Retinal pigment epithelial cell (primary cell): ENCODE results near the gene SPINT3.
"Not testable (repeated sequence)": the region's sequence is repeated elsewhere in the genome, so short reads cannot be mapped to it uniquely, and the experiment has no call there.

Experiments used
- DNase-seq: peaks from one replicate; pipeline ENCODE4 v3.0.0-alpha.2; 2010; ENCODE audit warnings: low read depth
- H3K4me3 ChIP-seq: 2 replicates; pipeline ENCODE4 v1.5.1; 2011; ENCODE audit warnings: mild to moderate bottlenecking, low read length, control low read depth, moderate library complexity
- CTCF ChIP-seq: conservative IDR thresholded peaks from 2 replicates; pipeline ENCODE4 v1.5.1; 2011; ENCODE audit warnings: low read depth, low read length, control low read depth, inconsistent platforms

Gene SPINT3

GRCh38 chr20:45487231-45487635 is 28.2 kb downstream of the SPINT3 start:
- H3K4me3 ChIP-seq, result no peak overlapping the region
- TF ChIP-seq CTCF, result peak; percentile 38
- DNase-seq, result no peak

GRCh38 chr20:45485388-45485787 is 30.0 kb downstream of the SPINT3 start:
- H3K4me3 ChIP-seq, result no peak overlapping the region
- no peak for DNase-seq
- no peak for TF ChIP-seq CTCF

- H3K4me3 ChIP-seq, result no peak overlapping the region
- DNase-seq, result no peak
- TF ChIP-seq CTCF, result no peak
These were observed 30.7 kb downstream of the SPINT3 start for GRCh38 chr20:45484676-45485075.

DNA sequence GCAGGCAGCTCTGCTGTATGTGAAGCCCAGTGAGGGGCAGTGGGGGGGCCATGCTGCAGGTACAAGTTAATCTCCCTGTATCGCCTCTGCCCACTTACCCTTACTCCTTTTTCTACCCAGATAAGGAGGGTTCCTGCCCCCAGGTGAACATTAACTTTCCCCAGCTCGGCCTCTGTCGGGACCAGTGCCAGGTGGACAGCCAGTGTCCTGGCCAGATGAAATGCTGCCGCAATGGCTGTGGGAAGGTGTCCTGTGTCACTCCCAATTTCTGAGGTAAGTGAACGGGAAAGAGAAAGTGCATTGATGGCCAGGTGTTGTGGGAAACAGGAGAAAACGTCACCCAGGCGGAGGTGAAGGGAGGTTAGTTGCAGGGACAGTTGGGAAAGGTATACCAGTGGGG is 35.6 kb downstream of the SPINT3 start:
- no peak for DNase-seq
- TF ChIP-seq CTCF, result no peak
- H3K4me3 ChIP-seq, result no peak overlapping the region

DNA sequence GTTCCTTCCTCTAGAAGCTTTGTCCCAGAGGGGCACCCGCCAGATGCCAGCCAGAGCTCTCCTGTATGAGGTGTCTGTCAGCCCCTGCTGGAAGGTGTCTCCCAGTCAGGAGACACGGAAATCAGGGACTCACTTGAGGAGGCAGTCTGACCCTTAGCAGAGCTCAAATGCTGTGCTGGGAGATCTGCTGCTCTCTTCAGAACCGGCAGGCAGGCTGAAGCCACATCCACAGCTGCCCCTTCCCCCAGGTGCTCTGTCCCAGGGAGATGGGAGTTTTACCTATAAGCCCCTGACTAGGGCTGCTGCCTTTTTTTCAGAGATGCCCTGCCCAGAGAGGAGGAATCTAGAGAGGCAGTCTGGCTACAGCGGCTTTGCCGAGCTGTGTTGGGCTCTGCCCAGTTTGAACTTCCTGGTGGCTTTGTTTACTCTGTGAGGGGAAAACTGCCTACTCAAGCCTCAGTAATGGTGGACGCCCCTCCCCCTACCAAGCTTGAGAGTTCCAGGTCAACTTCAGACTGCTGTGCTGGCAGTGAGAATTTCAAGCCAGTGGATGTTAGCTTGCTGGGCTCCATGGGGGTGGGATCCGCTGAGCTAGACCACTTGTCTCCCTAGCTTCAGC is 37.8 kb downstream of the SPINT3 start:
- H3K4me3 ChIP-seq, DNase-seq: not testable (repeated sequence)

DNA sequence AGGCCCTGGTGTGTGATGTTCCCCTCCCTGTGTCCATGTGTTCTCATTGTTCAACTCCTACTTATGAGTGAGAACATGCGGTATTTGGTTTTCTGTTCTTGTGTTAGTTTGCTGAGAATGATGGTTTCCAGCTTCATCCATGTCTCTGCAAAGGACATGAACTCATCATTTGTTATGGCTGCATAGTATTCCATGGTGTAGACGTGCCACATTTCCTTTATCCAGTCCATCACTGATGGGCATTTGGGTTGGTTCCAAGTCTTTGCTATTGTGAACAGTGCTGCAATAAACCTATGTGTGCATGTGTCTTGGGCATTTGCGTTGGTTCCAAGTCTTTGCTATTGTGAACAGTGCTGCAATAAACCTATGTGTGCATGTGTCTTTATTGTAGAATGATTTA is 43.1 kb downstream of the SPINT3 start:
- H3K4me3 ChIP-seq, DNase-seq: not testable (repeated sequence)

GRCh38 chr20:45470937-45471336 is 44.5 kb downstream of the SPINT3 start:
- peak overlapping the region; percentile 36 for H3K4me3 ChIP-seq
- DNase-seq, result no peak
- peak; percentile 28 for TF ChIP-seq CTCF

GRCh38 chr20:45470262-45470931 is 45.0 kb downstream of the SPINT3 start:
- no peak for TF ChIP-seq CTCF
- DNase-seq, result no peak
- H3K4me3 ChIP-seq, result peak overlapping the region; percentile 36
